Globus pallidus (tissue), 1 donor: ENCODE measurements around the gene YIF1A.

Source experiments
- DNase-seq: peaks from one replicate; pipeline ENCODE4 v3.0.0-alpha.2; 2015; ENCODE audit warnings: low spot score

YIF1A gene, protein sequence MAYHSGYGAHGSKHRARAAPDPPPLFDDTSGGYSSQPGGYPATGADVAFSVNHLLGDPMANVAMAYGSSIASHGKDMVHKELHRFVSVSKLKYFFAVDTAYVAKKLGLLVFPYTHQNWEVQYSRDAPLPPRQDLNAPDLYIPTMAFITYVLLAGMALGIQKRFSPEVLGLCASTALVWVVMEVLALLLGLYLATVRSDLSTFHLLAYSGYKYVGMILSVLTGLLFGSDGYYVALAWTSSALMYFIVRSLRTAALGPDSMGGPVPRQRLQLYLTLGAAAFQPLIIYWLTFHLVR

GRCh38 chr11:66288671-66289547 is at the start of gene YIF1A:
TSS of gene YIF1A (minus strand) at chr11:66289143. CDS start at chr11:66288985, 158 bp downstream.
- peak; percentile 99 for DNase-seq

DNA sequence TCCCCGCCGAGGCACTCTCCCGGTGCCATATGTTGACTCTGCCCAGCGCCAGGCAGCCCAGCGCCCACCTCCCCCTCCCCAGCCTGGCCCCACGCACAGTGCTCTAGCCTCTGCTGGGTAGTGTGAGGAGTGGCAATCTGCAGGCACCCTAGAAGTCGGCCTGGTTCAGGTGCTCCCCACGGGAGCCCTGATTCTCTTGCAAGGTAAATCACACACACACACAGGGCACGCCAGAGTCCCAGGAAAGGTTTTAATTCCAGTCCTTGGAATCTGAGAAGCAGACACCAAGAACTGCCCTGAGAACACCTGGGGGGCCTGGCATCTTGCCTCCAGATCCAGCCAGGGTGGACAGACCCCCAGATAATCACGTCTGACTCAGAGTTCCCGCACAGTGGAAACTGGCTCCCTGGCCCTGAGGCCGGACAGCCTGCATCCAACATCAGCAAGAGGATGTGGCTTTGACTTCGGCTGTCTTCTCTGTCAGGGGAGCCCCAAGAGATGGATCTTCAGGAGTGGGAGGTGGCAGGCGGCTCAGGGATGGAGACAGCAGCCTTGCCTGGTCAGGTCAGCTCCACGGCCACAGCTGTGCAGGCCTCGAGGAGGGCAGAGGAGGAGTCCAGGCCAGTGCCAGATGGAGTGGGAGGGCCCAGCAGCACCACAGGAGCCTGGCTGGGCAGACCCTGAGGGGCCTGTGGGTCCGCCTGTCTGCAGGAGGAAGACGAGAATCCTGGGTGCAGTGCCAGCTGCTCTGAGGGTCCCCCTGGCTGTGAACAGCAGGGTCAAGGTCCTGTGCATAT is 48.4 kb upstream of the YIF1A start:
- no peak for DNase-seq

- peak; percentile 27 for DNase-seq
These were observed 47.5 kb upstream of the YIF1A start, which contains the start of gene RIN1 for GRCh38 chr11:66336234-66337102. TSS of gene RIN1 (minus strand) at chr11:66336434. CDS start at chr11:66336402, 32 bp downstream.

- DNase-seq, result no peak
These were observed 46.7 kb upstream of the YIF1A start for GRCh38 chr11:66335531-66336233.

DNA sequence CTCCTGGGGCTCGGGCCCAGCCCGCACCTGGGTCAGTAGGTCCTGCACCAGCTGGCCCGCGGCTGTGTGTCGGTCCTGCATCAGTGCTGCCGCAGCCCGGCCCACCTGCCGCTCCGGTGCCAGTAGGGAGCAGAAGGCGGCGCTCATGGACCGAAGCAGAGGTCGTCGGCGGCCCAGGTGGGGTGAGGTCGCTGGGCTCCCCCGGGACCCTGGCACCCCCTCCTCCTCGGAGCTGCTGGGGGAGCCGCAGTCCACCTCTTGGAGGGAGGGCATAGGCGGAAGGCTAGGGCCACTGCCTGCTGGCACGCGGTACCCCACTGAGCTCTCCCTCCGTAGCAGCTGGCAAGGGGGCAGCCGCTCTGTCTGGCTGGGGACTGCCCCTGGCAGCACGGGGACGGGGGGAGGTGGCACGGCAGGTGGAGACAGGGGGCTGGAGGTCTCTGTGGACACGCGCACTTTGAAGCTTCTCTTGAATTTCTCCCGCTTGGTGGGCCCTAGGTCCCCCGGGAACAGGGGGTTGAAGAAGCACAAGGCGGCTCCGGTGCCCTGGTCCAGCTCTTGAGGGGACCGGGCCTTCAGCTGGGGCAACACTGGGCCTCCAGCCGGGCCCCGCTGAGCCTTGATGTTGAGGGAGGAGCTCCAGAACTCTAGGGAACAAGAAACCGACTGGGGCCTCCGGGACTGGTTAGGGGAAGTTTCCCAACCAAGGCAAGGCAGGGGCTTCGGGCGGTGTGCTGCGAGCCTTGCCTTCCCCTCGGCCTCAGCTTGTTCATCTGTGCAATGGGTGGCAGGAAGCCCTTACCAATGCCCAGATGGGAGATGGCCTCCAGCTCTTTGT is 45.9 kb upstream of the YIF1A start:
- DNase-seq, result no peak

- no peak for DNase-seq
These were observed 45.1 kb upstream of the YIF1A start for GRCh38 chr11:66333896-66334604.

GRCh38 chr11:66333220-66333877 is 44.4 kb upstream of the YIF1A start:
- DNase-seq, result no peak

DNA sequence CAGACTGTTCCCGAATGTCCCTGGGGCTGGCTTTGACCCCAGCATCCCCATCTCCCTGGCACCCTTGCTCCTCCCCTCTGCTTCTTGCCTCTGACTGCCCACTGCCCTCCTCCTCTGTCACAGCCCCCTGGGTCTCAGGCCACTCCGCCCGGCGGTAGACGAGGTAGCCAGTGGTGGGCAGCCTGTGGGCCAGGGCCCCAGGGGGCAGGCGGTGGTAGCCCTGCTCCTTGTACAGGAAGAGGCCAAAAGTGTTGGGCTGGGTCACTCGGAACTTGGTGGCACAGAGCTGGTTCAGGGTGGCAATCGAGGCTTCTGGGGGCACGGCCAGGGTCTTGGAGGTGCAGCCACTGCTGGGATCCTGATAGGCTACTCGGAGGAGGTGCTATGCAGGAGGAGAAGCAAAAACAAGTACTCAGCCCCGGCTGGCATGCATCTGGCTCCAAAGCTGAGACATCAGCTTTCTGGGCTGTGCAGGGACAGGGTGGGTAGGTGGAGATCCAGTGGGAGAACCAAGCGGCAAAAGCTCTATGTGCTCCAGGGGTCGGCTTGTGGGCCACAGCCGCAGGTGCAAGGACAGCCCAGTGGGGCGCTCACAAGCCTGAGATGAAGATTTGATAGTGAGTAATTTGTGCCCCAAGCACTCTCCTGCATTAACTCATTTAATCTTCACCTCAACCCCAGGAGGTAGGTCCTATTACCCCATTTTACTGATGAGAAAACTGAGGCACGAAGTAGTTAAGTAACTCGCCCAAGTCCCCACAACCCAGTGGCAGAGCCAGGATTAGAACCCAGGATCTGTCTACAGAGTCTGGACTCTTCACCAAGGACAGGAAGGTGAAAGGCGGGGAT is 43.7 kb upstream of the YIF1A start:
- no peak for DNase-seq

DNA sequence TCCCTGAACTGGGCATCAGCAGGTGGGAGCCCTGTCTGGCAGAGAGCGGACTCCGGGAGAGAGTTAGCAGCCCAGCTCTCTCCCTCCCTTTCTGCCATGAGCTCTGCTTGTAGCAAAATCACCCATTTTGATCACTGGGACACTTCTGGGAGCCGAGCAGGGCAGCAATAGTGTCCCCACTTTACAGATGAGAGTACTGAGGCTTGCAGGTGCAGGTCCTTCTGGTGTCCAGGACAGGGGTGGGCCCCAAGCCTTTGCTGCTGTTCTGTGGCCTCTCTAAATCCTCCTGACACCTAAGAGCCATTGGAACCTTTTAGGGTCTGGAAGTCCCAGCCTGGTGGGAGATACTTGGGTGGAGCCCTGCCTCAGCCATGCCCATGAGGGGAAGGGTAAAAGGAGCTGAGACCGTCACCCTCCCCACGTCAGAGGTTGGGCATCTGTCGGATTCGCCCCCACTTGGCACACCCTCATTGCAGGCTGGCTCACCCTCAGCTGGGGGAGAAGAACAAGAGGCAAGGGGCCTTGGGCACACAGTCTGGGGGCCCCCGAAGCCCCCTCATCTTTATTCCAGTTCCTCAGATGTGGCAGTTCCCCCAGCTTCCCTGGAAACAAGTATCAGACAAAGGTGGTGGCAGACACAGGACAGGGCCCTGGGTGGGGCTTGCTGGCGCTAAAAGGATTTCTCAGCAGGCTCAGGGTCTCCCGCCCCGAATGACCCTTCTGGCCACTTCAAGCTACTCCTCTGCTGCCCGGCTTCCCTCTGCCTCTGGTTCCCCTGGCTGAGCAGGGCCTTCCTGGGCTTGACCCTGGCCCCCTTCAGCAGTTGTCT is 42.8 kb upstream of the YIF1A start:
- DNase-seq, result no peak

DNA sequence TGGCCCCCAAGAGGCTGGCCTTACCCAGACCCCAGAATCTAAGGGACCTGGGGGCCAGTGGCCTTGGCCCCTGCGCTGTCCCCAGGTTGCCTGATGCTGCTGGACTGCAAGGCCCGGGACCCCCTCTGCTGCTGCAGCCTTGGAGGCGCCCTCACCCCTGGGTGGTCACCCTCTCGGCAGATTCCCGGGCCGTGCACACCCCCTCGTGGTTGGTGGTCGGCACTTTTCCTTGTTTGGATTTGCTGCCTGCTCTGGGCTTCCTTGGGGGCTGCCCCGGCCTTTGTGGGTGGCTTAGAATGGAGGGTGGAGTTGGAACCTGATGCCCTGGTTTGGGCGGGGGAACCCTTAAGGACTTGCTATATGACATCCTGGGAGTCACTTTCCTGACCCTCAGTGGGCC is 42.0 kb upstream of the YIF1A start:
- DNase-seq, result no peak

DNA sequence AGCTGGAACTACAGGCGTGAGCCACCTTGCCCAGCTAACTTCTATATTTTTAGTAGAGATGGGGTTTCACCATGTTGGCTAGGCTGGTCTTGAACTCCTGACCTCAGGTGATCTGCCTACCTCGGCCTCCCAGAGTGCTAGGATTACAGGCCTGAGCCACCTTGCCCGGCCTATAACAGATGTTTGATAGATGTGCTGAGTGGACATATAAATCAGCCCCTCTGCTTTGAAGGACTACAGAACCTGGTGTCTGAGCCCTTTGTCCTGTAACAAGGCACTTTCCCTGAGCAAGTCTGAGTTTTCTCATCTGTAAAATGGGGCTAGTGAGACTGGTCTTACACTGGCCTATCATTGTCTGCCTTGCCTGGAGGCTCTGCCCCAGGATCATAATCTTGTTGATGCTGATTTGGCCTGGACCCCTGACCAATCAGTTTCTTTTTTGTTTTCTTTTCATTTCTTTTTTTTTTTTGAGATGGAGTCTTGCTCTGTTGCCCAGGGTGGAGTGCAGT is 40.3 kb upstream of the YIF1A start:
- no peak for DNase-seq

DNA sequence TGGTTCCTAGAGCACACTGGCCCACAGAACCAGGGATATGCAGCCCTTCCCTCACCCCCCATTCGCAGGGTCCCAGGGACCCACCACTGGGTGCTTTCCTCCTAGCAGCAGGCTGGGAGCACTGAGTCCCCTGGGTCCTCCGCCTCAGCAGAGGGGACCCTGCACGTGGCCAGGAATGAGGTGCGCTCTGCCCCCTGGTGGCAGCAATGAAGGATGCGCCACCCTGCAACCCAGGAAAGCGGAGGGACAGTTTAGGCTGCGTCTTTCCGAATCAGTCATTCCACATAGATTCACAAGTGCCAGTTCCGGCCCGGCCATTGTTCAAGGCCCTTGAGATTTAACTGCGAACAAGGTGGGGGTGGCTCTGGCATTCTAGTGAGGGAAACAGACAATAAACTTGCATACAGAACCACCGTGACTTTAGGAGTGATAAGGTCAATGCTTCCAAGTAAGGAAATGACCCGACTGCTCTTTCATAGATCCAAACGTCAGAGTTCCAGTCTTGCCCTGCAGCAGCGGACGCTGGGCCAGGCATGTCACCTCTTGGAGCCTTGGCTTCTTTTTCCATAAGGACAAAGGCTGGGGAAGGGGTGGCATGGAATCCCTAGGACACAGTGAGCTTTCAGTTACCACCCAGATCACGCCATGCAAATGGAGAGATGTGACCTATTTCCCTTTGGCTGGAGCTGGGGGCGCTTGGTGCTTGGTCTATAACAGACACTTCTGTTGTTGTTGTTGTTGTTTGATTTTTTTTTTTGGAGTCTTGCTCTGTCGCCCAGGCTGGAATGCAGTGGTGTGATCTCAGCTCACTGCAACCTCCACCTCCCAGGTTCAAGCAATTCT is 39.6 kb upstream of the YIF1A start:
- DNase-seq, result peak; percentile 64

DNA sequence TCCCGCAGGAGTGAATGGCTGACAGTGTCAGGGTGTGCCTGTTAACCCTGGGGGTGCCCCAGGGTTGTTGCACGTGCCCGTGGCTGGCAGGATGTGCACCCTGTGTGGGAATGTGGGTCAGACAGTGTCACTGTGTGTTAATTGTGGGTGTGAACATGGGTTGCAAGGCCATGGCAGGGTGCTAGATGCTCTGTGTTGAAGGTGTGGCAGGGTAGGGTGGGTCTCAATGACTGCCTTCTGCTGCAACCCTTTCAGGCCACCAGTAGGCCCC is 39.0 kb upstream of the YIF1A start:
- no peak for DNase-seq

GRCh38 chr11:66327171-66328030 is 38.5 kb upstream of the YIF1A start:
- DNase-seq, result no peak
